Activated CD4-positive, CD25-positive, alpha-beta regulatory T cell (primary cell): ENCODE results near the gene HSD17B13.

Experiments
- DNase-seq, 4 experiments: peaks; one replicate each; lab custom pipeline; 2025; lab: John Stamatoyannopoulos, UW

HSD17B13 gene

GRCh38 chr4:87262886-87263285, 59.8 kb downstream of the HSD17B13 start:
- DNase-seq: no peak

GRCh38 chr4:87260477-87260876, 62.2 kb downstream of the HSD17B13 start:
- no peak for DNase-seq

DNA sequence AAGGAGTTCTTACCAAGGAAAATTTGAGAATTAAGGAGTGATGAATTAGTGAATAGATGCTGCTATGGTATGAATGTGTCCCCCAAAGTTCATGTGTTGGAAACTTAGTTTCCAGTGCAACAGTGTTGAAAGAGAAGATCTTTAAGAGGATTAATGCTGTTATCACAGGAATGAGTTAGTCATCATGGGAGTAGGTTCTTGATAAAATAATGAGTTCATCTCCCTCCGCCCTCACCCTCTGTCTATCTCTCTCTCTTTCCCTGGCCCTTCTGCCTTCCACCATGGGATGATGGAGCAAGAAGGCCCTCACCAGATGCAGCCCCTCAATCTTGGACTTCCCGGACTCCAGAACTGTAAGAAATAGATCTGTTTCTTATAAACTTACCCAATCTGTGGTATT, 64.0 kb downstream of the HSD17B13 start:
- no peak for DNase-seq

DNA sequence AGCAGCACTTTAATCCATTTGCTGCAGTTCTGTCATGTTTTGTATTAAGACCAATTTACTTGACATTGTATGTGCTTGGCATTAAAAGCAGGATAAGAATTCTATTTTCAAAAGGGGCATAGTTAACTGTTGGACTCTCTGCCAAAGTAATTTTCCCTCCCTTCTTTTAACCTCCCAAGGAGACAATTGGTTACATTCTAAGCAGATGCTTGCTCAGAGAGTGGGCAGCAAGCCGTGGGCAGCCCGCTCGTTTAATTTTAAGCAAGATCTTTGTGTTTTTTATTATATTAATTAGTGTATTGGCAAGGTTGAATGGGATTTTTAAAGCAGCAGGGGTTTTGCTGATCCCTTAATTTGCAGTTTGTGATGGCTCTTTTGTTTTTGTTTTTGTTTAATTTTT, 65.2 kb downstream of the HSD17B13 start:
- no peak for DNase-seq

DNA sequence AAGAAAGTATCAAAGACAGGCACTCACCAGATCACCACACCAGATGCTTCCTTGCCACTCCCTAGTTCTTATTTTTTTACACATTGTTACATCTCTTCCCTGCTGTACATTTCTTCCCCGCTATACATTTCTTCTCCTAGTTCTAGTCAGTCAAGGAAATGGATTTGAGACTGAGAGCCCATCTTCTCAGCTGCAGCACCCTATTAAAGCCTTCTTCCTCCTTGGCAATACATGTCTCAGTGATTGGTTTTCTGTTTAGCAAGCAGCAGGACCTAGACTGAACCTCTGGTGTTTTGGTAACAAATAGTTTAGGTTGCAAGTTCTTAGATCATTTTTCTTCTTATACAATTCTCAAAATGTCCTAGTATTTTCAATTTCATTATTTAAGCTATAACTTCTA, 66.9 kb downstream of the HSD17B13 start:
- DNase-seq: no peak
